Measurements from ENCODE around the gene RNLS. TPM values are rescaled to one million over a fixed set of nuclear protein-coding genes. Genes with fewer than 3 reads are reported as not detected.
"Not testable (repeated sequence)": the region's sequence is repeated elsewhere in the genome, so short reads cannot be mapped to it uniquely, and the experiment has no call there.

RNLS gene
- total RNA-seq, 2 donors from 2014 or later, result 2.1 to 2.4 TPM

DNA sequence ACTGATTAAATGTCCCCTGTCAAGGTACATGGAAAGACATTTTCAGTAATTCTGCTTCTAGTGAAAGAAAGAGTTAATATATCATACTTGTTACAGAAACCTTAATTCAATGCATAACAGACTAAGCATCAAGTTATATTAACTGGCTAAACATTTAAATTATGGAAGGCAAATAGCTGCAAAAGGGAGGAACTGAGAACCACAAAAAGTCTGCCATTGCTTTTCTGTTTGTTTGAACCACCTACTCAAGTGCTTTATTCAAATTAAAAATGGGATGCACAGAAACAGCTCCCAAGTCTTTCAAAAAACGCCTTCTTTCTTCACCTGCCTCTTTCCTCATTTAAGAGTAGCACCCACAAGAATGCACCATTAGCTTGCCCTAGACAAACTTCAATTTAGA, 271.9 kb downstream of the RNLS start:
- Mint-ChIP-seq H3K9me3 (no peaks in the 10 kb centered on the region), H3K27me3 (no peaks in the 10 kb centered on the region), H3K4me1 (no peaks in the 10 kb centered on the region), H3K4me3 (no peak overlapping the region), H3K27ac (no peak overlapping the region), H3K36me3 (ENCODE audit: low read depth) (no peaks in the 10 kb centered on the region)
- ATAC-seq (replicated peaks), result no peak

DNA sequence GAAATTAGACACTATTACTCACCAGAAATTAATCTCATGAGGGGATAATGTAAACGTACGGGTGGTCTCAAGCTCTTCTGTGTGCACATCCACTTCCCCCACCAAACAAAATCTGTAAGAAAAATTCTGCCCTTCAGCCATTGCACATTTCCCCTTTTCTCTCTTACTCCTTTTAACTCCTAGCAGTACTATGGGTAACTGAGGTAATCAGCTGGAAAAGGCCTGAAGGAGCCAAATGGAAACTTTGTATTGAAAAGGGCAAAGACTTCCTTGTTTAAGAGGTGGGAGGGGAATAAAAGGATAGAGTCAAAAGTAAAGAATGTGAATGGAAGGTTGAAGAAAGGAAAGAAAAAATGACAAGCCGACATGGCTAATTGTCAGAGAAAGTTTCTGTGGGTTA, 273.8 kb downstream of the RNLS start:
- Mint-ChIP-seq H3K4me3 (no peak overlapping the region), H3K27me3 (no peaks in the 10 kb centered on the region), H3K27ac (no peak overlapping the region), H3K36me3 (ENCODE audit: low read depth) (no peaks in the 10 kb centered on the region), H3K4me1 (no peaks in the 10 kb centered on the region), H3K9me3 (no peaks in the 10 kb centered on the region)
- ATAC-seq (replicated peaks), result no peak

DNA sequence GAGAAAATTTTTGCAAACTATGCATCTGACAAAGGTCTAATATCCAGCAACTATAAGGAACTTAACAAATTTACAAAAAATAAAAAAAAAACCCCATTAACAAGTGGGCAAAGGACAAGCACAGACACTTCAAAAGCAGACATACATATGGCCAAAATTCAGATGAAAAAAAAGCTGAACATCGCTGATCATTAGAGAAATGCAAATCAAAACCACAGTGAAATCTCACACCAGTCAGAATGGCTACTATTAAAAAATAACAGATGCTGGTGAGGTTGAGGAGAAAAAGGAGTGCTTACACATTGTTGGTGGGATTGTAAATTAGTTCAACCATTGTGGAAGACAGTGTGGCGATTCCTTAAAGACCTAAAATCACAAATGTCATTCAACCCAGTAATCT, 274.8 kb downstream of the RNLS start:
- H3K27ac Mint-ChIP-seq; H3K27me3 Mint-ChIP-seq; H3K4me1 Mint-ChIP-seq; H3K36me3 Mint-ChIP-seq (ENCODE audit: low read depth); ATAC-seq (replicated peaks); H3K4me3 Mint-ChIP-seq; H3K9me3 Mint-ChIP-seq: not testable (repeated sequence)

DNA sequence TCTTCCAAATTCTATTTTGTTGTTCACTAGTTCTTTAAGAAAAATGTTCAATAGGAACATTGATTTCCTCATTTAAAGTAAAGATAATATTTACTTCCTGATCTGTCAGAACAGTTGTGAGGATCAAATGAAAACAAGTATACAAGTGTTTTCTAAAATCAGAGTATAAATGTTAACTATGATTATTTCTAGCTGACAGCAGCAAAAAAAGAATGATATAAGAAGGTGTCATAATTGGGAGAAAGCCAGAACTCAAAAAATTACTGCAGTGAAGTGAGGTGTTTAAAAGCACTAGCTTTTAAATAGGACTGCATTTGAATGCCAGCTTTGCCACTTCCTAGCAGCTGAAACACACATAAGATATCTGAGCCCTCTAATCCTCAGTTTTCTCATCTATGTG, 283.3 kb downstream of the RNLS start:
- Mint-ChIP-seq H3K4me1 (no peaks in the 10 kb centered on the region), H3K9me3 (no peaks in the 10 kb centered on the region), H3K27me3 (no peaks in the 10 kb centered on the region), H3K27ac (no peak overlapping the region), H3K4me3 (no peak overlapping the region), H3K36me3 (ENCODE audit: low read depth) (no peaks in the 10 kb centered on the region)
- no peak for ATAC-seq (replicated peaks)

DNA sequence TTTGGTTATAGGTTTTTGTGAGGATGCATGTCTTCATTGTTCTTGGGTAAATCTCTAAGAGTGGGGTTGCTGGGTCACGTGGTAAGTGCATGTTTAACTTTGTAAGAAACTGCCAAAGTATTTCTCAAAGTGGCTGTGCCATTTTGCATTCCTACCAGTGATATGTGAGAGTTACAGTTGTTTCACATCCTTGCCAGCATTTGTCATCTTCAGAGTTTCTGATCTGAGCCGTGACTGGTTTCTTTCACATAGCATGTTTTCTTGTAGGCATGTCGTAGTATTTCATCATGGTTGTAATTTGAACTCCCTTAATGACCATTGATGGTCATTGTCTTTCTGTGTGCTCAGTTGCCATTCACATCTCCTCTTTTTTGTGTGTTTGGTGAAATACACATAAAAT, 286.0 kb downstream of the RNLS start:
- Mint-ChIP-seq H3K27ac (no peak overlapping the region), H3K27me3 (no peaks in the 10 kb centered on the region), H3K4me3 (no peak overlapping the region), H3K4me1 (no peaks in the 10 kb centered on the region), H3K36me3 (ENCODE audit: low read depth) (no peaks in the 10 kb centered on the region), H3K9me3 (no peaks in the 10 kb centered on the region)
- no peak for ATAC-seq (replicated peaks)

DNA sequence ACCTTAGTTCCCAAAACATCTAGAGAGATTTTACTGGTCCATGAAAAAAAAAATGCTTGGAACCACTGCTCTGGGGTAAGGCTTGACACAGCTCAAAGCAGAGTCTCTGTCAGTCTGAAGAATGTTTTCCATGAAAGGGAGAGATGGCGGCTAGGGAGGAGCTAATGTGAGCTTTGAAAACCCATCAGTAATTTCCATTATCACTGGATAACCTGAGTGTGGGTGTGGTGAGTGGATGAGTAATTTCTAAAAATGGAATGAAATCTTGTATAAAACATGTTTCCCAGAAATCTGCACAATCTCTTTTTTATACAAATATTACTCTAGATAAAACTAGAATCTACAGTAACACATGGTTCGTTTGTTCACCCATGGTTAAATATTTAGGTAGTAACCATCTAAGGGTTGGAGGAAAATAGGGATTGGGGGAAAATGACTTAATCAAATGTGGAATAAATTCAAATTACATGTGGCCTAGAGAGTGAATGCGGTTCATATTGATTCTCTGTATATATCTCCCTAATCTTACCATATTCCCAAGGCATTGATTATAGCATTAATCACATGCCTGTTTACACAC, 289.4 kb downstream of the RNLS start:
- Mint-ChIP-seq H3K4me1 (no peaks in the 10 kb centered on the region), H3K27ac (no peak overlapping the region), H3K27me3 (no peaks in the 10 kb centered on the region), H3K4me3 (no peak overlapping the region), H3K36me3 (ENCODE audit: low read depth) (no peaks in the 10 kb centered on the region), H3K9me3 (no peaks in the 10 kb centered on the region)
- ATAC-seq (replicated peaks), result no peak

DNA sequence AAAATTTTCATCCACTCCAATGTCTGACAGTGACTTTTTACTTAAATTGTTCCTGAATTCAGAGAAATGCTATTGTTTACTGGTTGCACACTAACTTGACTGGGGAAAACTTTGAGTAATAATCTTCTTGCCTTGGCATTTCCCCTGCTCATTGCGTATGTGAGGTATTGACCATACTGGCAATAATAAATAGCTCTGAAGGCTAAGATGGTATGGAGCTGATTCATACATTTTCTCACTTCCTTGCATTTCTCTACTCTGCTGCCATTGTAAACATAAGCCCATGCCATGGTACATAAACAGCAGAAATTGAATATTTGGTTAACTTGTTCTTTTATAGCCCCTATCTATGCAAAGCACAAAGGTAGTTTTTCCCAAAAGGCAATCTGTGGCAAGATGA, 290.0 kb downstream of the RNLS start:
- Mint-ChIP-seq H3K27ac (no peak overlapping the region), H3K27me3 (no peaks in the 10 kb centered on the region), H3K4me3 (no peak overlapping the region), H3K4me1 (no peaks in the 10 kb centered on the region), H3K36me3 (ENCODE audit: low read depth) (no peaks in the 10 kb centered on the region), H3K9me3 (no peaks in the 10 kb centered on the region)
- ATAC-seq (replicated peaks), result no peak

DNA sequence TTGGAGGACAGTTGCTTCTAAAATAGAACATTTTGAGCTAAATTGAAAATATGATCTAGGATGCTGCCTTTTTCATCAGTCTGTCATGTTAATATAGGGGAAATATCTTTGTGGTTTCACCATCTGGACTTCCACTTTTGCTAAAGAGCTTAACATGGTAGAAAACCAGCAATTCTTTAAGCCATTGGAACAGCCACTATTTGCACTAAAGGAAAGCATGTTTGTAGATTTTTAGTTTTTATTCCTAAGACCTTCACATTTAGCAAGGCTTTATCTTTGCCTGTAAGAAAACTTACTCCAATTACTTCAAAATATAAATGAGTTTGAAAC, 291.0 kb downstream of the RNLS start:
- Mint-ChIP-seq H3K9me3 (no peaks in the 10 kb centered on the region), H3K27me3 (no peaks in the 10 kb centered on the region), H3K4me1 (no peaks in the 10 kb centered on the region), H3K36me3 (ENCODE audit: low read depth) (no peaks in the 10 kb centered on the region), H3K4me3 (no peak overlapping the region), H3K27ac (no peak overlapping the region)
- ATAC-seq (replicated peaks), result no peak

DNA sequence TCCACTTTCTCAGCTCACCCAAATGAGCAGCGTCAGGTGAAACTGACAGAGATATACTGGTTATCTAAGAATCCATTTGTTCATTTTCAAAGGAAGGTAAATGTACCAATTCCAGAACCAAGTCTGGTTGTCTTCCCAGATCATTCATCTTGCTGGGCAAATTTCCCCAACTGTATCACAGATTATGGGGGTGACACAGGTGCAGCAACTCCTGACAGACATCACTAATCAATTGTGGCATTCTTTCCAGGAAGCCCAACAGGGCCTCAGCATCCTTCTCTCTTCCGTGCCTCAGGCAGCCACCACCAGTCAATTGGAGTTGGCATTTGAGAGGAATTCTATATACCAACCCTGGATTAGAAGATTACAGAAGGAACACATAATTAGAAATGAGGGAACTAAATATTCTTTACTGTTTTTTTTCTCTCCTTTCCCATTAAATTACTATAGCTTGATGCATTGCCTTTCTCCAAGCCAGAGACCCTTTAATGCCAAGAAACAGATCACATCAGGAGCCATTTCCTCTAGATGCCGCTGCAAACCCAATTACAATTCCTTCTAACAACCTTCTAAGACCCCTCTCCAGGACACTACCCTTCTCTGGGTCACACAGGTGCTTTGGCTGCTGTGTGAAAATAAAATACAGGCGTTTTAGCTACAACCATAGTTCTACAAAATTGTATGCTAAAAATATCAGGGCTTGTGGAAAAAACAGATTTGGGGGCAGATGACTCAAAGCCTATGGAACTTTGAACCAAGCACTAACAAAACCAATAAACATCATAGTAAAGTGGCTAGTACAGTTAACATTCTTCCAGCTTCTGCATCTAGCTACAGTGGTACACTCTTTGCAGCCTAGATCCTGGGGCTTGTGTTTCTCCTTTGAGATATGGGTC, 291.6 kb downstream of the RNLS start:
- Mint-ChIP-seq H3K4me1 (no peaks in the 10 kb centered on the region), H3K36me3 (ENCODE audit: low read depth) (no peaks in the 10 kb centered on the region), H3K9me3 (no peaks in the 10 kb centered on the region), H3K27ac (no peak overlapping the region), H3K4me3 (no peak overlapping the region), H3K27me3 (no peaks in the 10 kb centered on the region)
- ATAC-seq (replicated peaks), result no peak

DNA sequence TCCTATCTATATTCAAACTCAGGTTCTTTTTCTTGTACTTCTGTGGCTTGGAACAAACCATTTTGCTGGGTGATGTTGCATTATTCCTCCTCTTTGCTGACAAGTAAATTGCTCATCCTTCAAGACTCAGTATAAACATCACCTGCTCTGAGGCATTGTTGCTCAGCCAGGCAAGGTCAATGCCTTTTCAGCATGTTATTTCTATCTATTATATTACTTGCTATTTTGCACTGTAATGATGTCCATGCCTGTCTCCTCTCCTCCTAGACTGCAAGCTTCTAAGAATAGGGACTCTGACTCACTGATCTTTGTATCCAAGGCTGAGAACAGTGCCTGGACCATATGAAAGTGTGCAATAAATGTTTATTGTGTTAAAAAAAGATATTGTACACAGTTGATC, 293.8 kb downstream of the RNLS start:
- no peak for ATAC-seq (replicated peaks)
- Mint-ChIP-seq H3K27me3 (no peaks in the 10 kb centered on the region), H3K36me3 (ENCODE audit: low read depth) (no peaks in the 10 kb centered on the region), H3K27ac (no peak overlapping the region), H3K9me3 (no peaks in the 10 kb centered on the region), H3K4me1 (no peaks in the 10 kb centered on the region), H3K4me3 (no peak overlapping the region)

DNA sequence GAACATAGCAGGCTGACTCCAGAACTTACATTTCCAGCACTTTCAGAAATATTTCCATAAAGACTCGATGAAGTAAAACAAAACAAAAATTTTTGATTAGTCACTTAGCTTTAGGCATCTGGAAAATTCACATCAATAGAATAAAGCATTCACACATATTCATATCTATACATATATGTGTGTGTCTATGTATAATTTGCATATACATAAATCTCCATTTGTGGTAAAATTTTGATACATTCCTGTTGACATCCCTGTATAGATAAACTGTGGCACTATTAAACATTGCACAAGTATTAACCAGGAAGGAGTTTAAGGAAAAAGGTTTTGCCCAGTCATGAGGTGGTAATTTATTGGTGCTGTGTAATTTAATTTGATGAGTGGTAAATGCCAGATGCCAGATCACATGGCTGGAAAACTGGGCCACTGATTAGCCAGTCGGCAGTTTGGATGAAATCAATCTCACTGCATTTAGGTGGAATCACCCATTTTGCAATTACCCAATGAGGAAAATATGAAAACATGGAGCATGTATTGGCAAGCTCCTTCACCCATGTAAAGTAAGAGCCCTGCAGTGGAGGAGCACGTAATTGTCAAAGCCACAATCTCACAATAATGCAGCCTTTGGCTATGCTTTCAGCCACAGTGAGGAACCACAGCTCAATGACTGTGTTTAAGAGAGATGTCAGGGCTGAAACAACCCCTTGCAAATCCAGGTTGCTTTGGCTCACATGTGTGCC, 294.6 kb downstream of the RNLS start:
- no peaks in the 10 kb centered on the region for H3K4me1 Mint-ChIP-seq
- no peak overlapping the region for H3K27ac Mint-ChIP-seq
- no peaks in the 10 kb centered on the region for H3K36me3 Mint-ChIP-seq (ENCODE audit: low read depth)
- no peaks in the 10 kb centered on the region for H3K9me3 Mint-ChIP-seq
- peak; percentile 38 for ATAC-seq (replicated peaks)
- H3K4me3 Mint-ChIP-seq, result no peak overlapping the region
- H3K27me3 Mint-ChIP-seq, result no peaks in the 10 kb centered on the region

DNA sequence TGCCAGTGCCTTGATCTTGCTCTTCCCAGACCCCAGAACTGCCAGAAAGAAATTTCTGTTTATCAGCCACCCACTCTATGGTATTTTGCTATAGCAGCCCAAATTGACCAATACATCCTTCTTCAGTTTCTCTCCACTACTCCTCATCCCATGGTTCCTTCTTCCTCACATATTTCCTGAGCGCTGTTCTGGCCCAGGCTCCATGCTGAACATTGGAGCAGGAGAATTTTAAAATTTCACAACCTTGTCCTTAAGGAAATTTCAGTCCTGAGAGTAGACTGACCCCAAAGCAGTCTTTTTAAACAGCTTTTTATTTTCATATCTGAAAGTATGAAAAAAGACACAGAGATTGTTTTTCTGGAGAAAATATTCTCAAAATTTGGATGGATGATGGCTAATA, 297.1 kb downstream of the RNLS start:
- no peaks in the 10 kb centered on the region for H3K9me3 Mint-ChIP-seq
- H3K27me3 Mint-ChIP-seq, result no peaks in the 10 kb centered on the region
- H3K36me3 Mint-ChIP-seq (ENCODE audit: low read depth), result no peaks in the 10 kb centered on the region
- H3K27ac Mint-ChIP-seq, result no peak overlapping the region
- peaks cover 9% of the 10 kb centered on the region for H3K4me1 Mint-ChIP-seq
- no peak for ATAC-seq (replicated peaks)
- H3K4me3 Mint-ChIP-seq, result no peak overlapping the region

DNA sequence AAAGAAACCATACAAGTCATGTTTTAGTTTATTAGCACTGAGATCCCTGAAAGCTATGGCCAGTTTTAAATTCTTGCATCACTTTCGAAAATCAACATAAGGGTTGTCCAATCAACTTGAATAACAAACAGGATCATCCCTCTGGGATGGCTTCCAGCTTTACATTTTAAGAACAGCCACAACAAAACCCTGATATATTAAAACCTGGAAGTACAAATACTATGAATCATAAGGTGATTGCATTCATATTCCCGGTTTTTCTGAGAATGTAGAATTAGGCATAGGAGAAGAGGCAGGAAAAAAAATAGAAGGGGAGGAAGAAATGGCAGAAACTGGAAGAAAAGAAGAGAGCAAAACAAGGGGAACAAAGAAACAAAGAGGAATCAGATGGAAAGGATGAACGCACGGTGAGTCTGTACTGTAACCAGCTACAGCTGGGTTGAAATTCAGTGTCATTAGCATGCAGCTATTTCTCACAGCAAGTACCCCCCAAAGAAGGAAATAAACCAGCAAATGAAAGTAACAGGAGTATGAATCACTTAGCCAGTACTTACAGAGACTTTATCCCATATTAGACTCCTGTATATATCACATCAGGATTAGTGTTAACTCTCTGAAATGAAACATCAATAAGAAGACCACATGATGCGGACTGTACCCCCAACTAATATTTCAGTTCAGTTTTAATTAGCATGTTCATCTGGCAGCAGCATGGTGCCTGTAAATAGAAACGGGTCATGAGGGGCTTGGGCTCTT, 301.3 kb downstream of the RNLS start:
- peak; percentile 66 for ATAC-seq (replicated peaks)
- H3K4me3 Mint-ChIP-seq, result no peak overlapping the region
- H3K27ac Mint-ChIP-seq, result no peak overlapping the region
- H3K27me3 Mint-ChIP-seq, result no peaks in the 10 kb centered on the region
- H3K36me3 Mint-ChIP-seq (ENCODE audit: low read depth), result no peaks in the 10 kb centered on the region
- H3K9me3 Mint-ChIP-seq, result no peaks in the 10 kb centered on the region
- peaks cover 12% of the 10 kb centered on the region for H3K4me1 Mint-ChIP-seq

DNA sequence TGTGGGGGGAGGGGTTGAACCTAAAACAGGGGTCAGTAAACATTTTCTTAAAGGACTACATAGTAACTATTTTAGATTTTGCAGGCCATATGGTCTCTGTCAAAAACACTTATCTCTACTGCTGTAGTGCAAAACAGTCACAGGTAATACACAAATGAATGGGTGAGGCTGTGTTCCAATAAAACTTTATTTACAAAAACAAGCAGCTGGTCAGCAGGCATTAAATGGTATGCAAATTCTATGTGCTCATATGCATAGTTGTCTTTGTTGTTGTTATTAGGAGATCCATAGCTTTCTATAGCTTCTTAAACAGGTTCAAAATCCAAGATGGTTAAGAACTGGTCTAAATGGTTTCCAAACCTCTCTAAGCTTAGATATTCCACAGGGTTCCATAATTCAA, 302.6 kb downstream of the RNLS start:
- Mint-ChIP-seq H3K27ac (no peak overlapping the region), H3K4me1 (peaks cover 12% of the 10 kb centered on the region), H3K27me3 (no peaks in the 10 kb centered on the region), H3K36me3 (ENCODE audit: low read depth) (no peaks in the 10 kb centered on the region), H3K9me3 (no peaks in the 10 kb centered on the region), H3K4me3 (no peak overlapping the region)
- no peak for ATAC-seq (replicated peaks)
